Loucy (cell line): ENCODE results near the gene CXXC5.

Experiments used
- CTCF ChIP-seq: fragments of 200-600 bp; sonication (generic); conservative IDR thresholded peaks from 2 replicates; pipeline ENCODE4 v1.5.1; 2014; ENCODE audit warnings: mild to moderate bottlenecking, antibody characterized with exemption, low read length
- EZH2phosphoT487 ChIP-seq: fragments of 200-600 bp; IDR thresholded peaks from 2 replicates; pipeline ENCODE4 v1.6.1; 2018; ENCODE audit warnings: antibody characterized with exemption, mild to moderate bottlenecking, moderate library complexity, borderline replicate concordance

GRCh38 chr5:139635191-139635590 lies 13.0 kb upstream of the CXXC5 start:
- TF ChIP-seq CTCF (no peak), EZH2phosphoT487 (no peak)
